ENCODE results near the gene SELE. TPM values are rescaled to one million over a fixed set of nuclear protein-coding genes. Genes with fewer than 3 reads are reported as not detected.
A peak's percentile ranks its signal among the peaks of the same experiment; 100 is the strongest.

The SELE gene
- total and polyA plus RNA-seq, 9 of the 15 experiments (the other 6 are each of a cell fraction or from before 2014, with no cell fraction given) = 0.08 TPM; not detected in 8

GRCh38 chr1:169704797-169705196 is 29.1 kb downstream of the SELE start:
- no peak overlapping the region for H3K4me2 ChIP-seq (ENCODE audit: insufficient read depth, low read length)
- no peak for DNase-seq (ENCODE audit: extremely low read depth in 1 of 4, low spot score in 3 of 4)
- H3K27me3 ChIP-seq (ENCODE audit: control insufficient read depth in 2 of 2, insufficient read depth in 2 of 2, low read length in 2 of 2) = no peaks in the 10 kb centered on the region
- ChIA-PET CTCF (ENCODE audit: low intra/inter-chr PET ratio) (no interaction called here), POLR2A (interaction anchor here (0.9 kb wide), 1 partner anchor 18 kb away, joined by 3 read pairs; no protein-coding TSS in a partner anchor)
- no peak for FAIRE-seq
- no peaks in the 10 kb centered on the region for H3K36me3 ChIP-seq (ENCODE audit: control insufficient read depth, insufficient read depth, low read length)
- no peaks in the 10 kb centered on the region for H4K20me1 ChIP-seq (replicated peaks; ENCODE audit: control insufficient read depth, insufficient read depth, low read length)
- no peaks in the 10 kb centered on the region for H3K79me2 ChIP-seq (ENCODE audit: control insufficient read depth, insufficient read depth, low read length)
- no peak for ATAC-seq
- H3K9ac ChIP-seq (ENCODE audit: insufficient read depth in 1 of 2, low read depth in 2 of 2, low read length in 2 of 2) = no peak overlapping the region
- in situ Hi-C loops (cut with MboI) = no loop called here
- no peak overlapping the region for H2AFZ ChIP-seq (ENCODE audit: low read depth, low read length)
- intact Hi-C loops (cut with micrococcal nuclease) = loop anchor here (10.0 kb wide), 1 partner anchor 240 kb away; no protein-coding TSS in a partner anchor
- 2% methylated on average over 2 of the region's 2 CpGs for WGBS (ENCODE audit: insufficient coverage, low coverage, missing lambda C conversion rate)
- no peaks in the 10 kb centered on the region for H3K9me3 ChIP-seq (replicated peaks; ENCODE audit: control insufficient read depth, insufficient read depth, low read depth, low read length)
- H3K4me1 ChIP-seq (replicated peaks in 1 of 2; ENCODE audit: control insufficient read depth in 2 of 2, insufficient read depth in 2 of 2, low read length in 2 of 2) = no peaks in the 10 kb centered on the region
- no peak overlapping the region for H3K27ac ChIP-seq (ENCODE audit: extremely low read depth, low read depth, low read length)
- BruUV-seq (replicated peaks) = no TSS peak
- H3K9me1 ChIP-seq (ENCODE audit: control insufficient read depth, insufficient read depth, low read length) = no peaks in the 10 kb centered on the region
- H3K4me3 ChIP-seq = no peak overlapping the region
- no peak for TF ChIP-seq RBM25 (IDR thresholded peaks at IDR 0.05; ENCODE audit: low read depth, low read length, severe bottlenecking)
- no peak for TF ChIP-seq SMARCA5 (IDR thresholded peaks at IDR 0.05)
- TF ChIP-seq MAFF (IDR thresholded peaks at IDR 0.05; ENCODE audit: low read length) = peak; percentile 26; the same call in 1 of the 2 replicates
- TF ChIP-seq TARDBP (IDR thresholded peaks at IDR 0.05) = no peak
- TF ChIP-seq CBFA2T3 (IDR thresholded peaks at IDR 0.05) = no peak
- no peak for TF ChIP-seq CSDE1 (IDR thresholded peaks at IDR 0.05)
- TF ChIP-seq MAFK (IDR thresholded peaks at IDR 0.05; ENCODE audit: low read length) = peak; percentile 8; the same call in 1 of the 2 replicates
- TF ChIP-seq HLTF (IDR thresholded peaks at IDR 0.05) = no peak
- peak; percentile 43; the same call in 1 of the 2 replicates for TF ChIP-seq C11orf30 (IDR thresholded peaks at IDR 0.05; ENCODE audit: low read depth)
- TF ChIP-seq ZNF518B (CRISPR knock-in tag; IDR thresholded peaks at IDR 0.05) = no peak
- TF ChIP-seq NONO (IDR thresholded peaks at IDR 0.05; ENCODE audit: low read depth in 2 of 2, low read length in 1 of 2) = no peak
- no peak for TF ChIP-seq SNAPC5 (CRISPR knock-in tag; IDR thresholded peaks at IDR 0.05)
- no peak for TF ChIP-seq NR2C2 (CRISPR knock-in tag; IDR thresholded peaks at IDR 0.05)
- TF ChIP-seq NR2C2 (tag; IDR thresholded peaks at IDR 0.05) = no peak
- TF ChIP-seq CGGBP1 (CRISPR knock-in tag; IDR thresholded peaks at IDR 0.05) = no peak
- TF ChIP-seq POLR2B (IDR thresholded peaks at IDR 0.05; ENCODE audit: low read depth, partially characterized antibody) = no peak
- TF ChIP-seq YY1 (IDR thresholded peaks at IDR 0.05; ENCODE audit: borderline replicate concordance in 1 of 3, control insufficient read depth in 1 of 3, extremely low read depth in 1 of 3, insufficient read depth in 3 of 3, insufficient read length in 1 of 3, insufficient replicate concordance in 2 of 3, low read depth in 1 of 3, low read length in 2 of 3) = no peak
- no peak for TF ChIP-seq GTF3C2 (IDR thresholded peaks at IDR 0.05; ENCODE audit: borderline replicate concordance, extremely low read depth, insufficient read length)

All from K562 (cell line).